Uterus (tissue), 2 donors: ENCODE data around the gene GABRG3.

Source experiments
- CTCF ChIP-seq, 4 experiments: fragments of 200-600 bp in 2 of 4; fragments of 450-650 bp in 2 of 4; sonication (generic) in 2 of 4; IDR thresholded peaks; one replicate each; pipeline ENCODE4 v1.5.1; 2016 to 2019; ENCODE audit warnings: antibody characterized with exemption in 4 of 4, mild to moderate bottlenecking in 2 of 4, moderate library complexity in 1 of 4
- POLR2A ChIP-seq, 2 donors: fragments of 450-650 bp; IDR thresholded peaks; one replicate each; pipeline ENCODE4 v1.6.1; 2016; ENCODE audit warnings: antibody characterized with exemption in 2 of 2, mild to moderate bottlenecking in 1 of 2, moderate library complexity in 1 of 2

GRCh38 chr15:27101982-27102381, 131.0 kb downstream of the GABRG3 start:
- TF ChIP-seq CTCF (IDR thresholded peaks at IDR 0.05) = no peak
- no peak for TF ChIP-seq POLR2A (IDR thresholded peaks at IDR 0.05)
